GM12891 (cell line): ENCODE measurements around the gene NINL.

Experiments used
- POLR2A ChIP-seq: IDR thresholded peaks from 2 replicates; pipeline ENCODE4 v1.6.1; 2011; ENCODE audit warnings: low read depth, low read length, control low read depth
- POLR2AphosphoS5 ChIP-seq: IDR thresholded peaks from 2 replicates; pipeline ENCODE4 v1.6.1; 2011; ENCODE audit warnings: low read depth, low read length, control low read depth
- POU2F2 ChIP-seq: IDR thresholded peaks from 2 replicates; pipeline ENCODE4 v1.6.1; 2011; ENCODE audit warnings: low read depth, mild to moderate bottlenecking, control low read depth, low read length, moderate library complexity
- SPI1 ChIP-seq: IDR thresholded peaks from 2 replicates; pipeline ENCODE4 v1.6.1; 2011; ENCODE audit warnings: low read depth, low read length, control low read depth
- TAF1 ChIP-seq: IDR thresholded peaks from 2 replicates; pipeline ENCODE4 v1.6.1; 2011; ENCODE audit warnings: low read depth, low read length, control low read depth

GRCh38 chr20:25563876-25564275 lies 21.5 kb downstream of the NINL start:
- TF ChIP-seq POLR2A (no peak), SPI1 (no peak), POLR2AphosphoS5 (no peak), TAF1 (no peak), POU2F2 (no peak)
